GM21423 (cell line): ENCODE measurements around the gene RABGGTA.
"Not testable (repeated sequence)": the region's sequence is repeated elsewhere in the genome, so short reads cannot be mapped to it uniquely, and the experiment has no call there.

Experiments used
- ATAC-seq: cut with Tn5 transposase; IDR thresholded peaks from one replicate; pipeline ENCODE4 v1.9.1; 2021; ENCODE audit warnings: mild to moderate bottlenecking, moderate library complexity; ENCODE audit not compliant: unreplicated experiment

Gene RABGGTA

DNA sequence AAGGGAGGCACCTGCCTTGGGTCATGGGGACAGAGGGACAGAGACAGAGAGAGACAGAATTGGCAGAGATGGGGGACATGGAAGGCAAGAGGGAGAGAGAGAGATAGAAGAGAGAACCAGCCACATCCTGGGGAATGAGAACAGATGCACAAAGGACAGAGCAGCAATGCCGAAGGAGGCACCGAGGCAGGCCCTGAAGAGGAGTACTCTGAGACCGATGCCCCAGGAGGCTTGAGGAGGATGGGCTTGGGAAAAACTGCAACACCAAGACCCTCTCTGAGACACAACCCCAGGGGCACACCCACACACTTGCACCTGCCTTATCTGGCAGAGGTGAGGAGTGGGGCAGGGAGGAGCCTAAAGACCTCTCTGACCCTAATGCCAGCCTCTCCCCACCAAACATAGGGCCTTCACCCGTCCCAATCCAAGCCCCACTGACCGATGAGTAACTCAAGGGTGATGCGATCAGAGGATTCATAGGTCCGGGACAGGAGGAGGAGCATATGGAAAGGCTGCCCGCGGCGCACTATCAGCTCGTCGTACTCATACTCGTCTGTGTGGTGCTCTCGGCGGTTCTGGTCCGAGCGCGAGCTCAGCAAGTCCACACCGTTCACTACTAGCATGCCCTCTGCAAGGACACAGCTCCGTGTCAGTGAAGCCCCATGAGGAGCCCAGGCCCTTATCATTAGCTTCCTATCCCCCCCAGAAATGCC is 10.0 kb downstream of the RABGGTA start:
- no peak for ATAC-seq

DNA sequence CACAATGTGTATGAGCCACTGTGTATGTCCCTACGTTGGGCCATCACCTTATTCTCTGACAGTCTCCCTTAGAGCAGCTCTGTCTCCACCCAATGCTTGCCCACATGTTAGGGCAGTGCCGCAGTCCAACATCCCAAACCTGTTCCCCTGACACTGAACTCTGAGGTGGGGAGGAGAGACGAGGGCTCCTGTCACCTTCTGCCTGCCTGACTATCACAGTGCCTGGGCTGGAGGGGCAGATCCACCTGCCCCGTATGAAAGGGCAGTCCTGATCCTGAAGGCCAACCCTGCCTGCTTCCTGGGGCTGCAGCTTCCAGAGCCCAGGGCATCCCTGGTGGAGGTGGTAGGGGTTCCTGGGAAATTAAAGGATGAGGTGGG is 10.6 kb downstream of the RABGGTA start:
- no peak for ATAC-seq

DNA sequence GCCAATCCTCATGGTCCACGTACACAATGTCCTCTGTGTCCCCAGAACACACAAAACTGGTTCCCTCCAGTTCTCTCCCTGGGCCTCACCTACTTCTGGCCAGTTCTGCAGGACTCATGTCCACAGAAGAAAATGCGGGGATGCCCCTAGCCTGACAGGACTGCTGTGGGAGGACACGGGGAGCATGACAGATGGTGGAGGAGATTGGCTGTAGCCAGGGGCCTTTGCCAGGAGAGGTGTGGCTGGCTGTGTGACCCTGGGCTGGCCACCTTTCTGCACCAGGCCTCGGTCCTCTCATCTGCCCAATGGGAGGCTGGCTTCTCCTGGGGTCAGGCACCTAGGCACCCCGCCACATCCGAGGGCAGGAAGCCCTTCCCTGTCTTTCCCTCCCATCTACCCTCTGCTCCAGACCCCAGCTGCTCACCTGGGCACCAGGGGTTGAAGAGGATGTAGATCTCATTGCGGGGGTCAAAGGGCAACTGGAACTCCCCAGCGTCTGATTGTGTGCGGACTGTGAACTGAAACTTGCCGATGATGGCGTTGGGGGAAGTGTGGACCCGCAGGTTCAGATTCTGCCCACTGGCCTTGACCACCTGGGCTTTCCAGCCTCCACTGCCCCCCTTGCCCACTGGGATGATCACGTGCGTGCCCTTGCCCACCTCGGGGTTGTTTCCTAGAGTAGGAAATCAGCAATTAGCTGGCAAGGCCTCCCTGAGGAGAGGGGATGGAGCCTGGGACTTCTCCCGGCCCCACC is 11.2 kb downstream of the RABGGTA start:
- no peak for ATAC-seq

DNA sequence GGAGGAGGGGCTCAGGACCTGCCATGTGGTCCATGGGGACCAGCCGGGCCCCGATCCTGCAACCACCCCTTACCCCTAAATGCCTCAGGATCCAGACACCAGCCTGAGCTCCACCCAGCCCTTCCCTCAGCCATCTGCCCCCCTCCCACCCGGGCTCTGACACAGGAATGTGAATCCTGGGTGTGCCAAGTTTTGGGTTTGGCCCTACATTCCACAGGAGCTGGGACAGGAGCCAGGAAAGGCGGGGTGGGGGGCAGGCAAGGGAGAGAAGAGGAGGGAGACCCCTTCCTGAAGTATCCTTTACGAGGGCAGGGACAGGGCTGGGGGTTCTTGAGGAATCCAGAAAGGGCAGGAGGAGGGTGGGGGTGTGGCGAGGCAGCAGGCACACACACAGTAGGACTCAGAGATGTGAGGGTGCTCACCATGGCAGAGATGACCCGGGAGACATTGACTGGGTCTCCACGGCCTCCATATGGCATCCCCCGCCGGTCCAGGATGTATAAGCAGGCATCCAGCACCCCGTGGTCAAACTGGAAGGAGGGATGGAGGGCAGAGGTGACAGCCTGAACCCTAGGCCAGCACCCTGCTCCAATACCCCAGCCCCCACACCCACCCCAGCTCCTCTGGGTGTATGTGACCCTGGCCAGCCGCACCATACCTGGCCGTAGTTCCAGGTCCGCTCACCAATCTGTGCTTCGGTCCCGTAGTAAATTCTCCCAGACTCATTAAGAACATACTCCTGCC is 11.9 kb downstream of the RABGGTA start:
- no peak for ATAC-seq

DNA sequence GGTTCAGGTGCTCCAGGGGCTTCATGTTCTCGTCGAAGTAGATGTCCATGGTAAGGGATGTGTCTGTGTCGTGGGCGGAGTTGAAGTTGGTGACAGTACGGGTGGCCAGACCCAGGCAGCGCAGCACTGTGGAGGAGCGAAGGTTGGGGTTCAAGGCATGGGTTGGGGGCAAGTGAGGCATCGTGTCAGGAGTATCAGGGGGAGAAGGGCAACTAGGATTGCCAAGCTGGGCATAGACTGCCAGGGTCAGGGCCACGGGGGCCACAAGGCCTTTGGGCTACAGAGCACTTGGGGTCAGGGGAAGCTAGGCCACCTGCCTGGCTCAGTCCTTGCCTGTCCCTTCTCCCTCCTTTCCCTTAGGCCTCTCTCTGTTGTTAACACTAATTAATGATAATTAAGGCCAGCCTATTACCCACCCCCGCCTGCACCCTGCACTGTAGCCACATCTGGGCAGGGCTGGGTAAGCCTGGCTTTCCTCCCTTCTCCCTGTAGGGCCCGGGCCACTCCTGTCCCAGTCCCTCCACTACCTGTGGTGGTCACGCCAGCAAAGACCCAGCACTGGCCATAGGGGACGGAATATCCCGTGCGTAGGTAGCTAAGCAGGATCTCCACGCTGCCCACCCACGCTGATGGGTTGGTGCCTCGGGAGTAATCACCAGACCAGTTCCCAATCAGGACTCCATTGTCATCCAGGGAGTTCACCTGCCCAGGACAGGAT is 12.7 kb downstream of the RABGGTA start:
- ATAC-seq = no peak

- no peak for ATAC-seq
These were observed 13.3 kb downstream of the RABGGTA start for GRCh38 chr14:24258119-24258518.

GRCh38 chr14:24256960-24257359 is 14.4 kb downstream of the RABGGTA start:
- ATAC-seq = no peak

DNA sequence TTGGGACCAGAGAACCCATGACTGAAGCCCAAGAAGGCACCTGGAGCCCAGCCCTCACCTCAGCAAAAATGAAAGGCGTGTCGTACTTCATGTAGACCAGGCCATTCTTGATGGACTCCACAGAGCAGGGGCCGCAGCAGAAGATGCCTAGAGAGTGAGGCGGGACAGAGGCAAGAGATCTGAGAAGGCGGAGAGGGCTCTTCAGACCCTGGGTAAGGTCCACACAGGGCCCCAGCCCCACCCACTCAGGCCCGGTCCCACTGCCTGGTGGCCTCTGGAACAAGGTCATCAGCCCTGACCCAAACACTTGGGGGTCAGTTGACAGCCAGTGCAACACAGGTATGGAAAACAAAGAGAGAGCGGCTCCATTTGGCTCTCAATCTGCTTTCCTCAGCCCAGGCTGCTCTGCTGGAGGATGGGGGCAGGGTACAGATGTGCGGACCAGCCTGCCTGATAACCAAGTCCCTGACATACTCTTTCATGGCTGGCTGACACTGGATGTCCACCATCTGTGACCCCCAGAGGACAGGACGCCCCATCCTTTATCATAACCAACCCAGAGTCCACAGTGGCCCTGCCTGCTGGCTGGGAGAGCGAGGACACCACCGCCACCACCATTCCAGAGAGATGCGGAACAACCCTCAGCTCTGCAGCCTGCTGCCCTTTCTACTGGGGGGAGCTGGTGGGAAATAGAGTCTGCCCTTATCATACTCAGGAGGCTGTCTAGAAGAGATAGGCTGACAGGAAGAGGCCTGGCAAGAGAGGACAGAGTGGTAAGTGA is 15.3 kb downstream of the RABGGTA start:
- no peak for ATAC-seq

DNA sequence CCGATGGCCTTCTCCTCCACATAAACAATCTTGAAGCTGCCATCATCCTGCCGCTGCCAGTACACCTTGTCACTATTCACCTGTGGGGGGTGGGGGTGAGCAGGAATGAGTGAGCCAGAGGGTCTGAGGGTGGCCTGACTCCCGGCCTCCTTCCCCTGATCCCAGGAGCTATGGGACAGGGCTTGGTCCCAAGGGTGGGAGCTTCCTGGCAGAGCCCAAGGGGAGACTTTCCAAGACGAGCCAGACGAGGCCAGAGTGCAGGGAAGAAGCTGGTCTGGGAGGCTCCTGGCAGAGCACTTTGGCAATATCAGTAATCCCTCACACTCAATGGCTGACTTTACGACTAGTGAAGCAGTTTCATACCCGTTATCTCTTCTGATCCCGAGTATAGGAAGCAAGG is 16.0 kb downstream of the RABGGTA start:
- no peak for ATAC-seq

DNA sequence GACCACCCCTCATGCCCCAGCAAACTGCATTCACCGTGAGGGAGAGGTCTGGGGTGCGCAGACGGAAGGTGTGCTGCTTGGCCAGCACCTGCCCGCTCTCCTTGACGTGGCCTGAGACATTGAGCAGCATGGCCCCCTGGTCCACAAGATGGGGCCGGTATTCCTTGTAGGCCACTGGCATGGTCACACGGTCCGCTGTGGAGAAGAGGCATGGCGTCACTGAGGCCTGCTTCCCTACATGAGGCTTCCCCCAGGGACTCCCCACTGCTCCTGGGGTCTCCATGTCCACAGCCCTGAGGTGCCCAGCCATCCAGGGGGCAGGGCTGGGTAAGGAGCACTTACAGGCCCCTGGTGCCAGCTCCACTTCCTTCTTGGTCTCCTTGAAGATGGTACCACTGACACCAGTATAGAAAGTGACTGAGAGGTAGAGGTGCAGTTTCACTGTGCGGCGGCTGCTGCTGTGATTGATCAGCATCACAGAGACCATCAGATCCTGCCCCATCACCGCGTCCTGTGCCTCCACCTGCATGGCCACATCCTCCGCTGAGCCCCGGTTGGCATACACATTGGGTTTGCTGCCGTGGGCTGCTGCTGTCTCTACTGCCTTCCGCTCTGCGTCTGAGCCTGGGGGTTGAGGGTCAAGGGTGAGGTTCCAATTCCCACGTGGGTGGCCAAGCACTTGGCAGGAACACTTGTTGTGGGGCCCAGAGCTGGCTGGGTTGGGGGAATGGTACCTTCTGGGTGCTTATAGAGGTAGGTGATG is 16.6 kb downstream of the RABGGTA start:
- ATAC-seq = no peak

DNA sequence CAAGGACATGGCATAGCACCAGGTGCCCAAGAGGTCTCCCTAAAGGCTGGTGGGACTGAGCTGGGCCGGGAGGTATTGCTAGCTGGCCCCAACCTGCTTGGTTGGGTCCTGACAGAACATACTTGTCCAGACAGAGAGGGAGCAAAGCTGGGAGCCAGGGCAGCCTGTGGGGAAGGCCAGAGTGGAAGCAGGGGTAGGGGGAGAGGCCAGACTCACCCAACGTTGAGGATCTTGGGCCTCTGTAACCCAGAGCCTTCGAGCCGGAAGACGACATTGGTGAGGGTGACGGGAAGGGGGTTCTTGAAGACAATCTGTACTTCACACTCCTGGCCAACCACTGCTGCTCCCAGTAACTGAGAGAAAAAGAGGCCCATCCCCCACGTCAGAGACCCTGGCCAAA is 17.5 kb downstream of the RABGGTA start:
- ATAC-seq = no peak

GRCh38 chr14:24252289-24253124 is 18.9 kb downstream of the RABGGTA start:
- no peak for ATAC-seq

- ATAC-seq = no peak
These were observed 19.5 kb downstream of the RABGGTA start for GRCh38 chr14:24251880-24252288.

GRCh38 chr14:24250354-24250753 is 21.0 kb downstream of the RABGGTA start:
- ATAC-seq = no peak

GRCh38 chr14:24249230-24250021 is 22.0 kb downstream of the RABGGTA start:
- ATAC-seq = no peak

DNA sequence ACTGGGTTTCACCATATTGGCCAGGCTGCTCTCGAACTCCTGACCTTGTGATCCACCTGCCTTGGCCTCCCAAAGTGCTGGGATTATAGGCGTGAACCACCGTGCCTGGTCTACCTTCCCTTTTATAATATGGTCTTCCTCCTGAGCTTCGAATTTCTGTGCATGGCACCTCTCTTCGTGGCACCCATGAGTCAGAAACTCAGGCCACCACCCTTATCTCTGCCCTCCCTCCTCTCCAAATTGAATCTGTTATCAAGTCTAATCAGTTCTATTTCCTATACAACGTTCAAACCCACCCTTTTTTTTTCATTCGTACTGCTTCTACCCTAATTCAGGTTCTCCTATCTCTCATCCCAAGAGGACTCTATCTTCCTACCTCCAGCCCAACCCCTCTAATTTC is 24.0 kb downstream of the RABGGTA start:
- ATAC-seq = no peak

DNA sequence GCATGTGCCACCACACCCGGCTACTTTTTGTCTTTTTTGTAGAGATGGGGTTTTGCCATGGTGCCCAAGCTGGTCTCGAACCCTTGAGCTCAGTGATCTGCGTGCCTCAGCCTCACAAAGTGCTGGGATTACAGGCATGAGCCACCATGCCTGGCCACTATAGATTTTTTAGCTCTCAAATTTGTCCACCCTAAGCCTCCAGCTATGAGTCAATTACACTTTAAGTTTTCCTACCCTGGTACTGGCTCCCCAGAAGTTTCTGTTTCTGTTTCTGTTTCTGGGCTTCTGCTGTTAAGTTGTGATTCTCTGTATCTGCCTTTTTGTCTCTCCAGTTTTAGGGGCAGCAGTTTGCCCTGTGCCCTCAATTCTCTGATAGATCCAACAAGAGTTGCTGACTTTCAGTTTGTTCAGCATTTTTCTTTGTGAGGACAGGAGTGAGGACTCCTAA is 24.6 kb downstream of the RABGGTA start:
- ATAC-seq = no peak

- ATAC-seq = not testable (repeated sequence)
These were observed 26.0 kb downstream of the RABGGTA start for GRCh38 chr14:24245350-24245749.
